GM21360 (cell line): ENCODE data around the gene MCEE.
"Not testable (repeated sequence)": the region's sequence is repeated elsewhere in the genome, so short reads cannot be mapped to it uniquely, and the experiment has no call there.

Source experiments
- ATAC-seq: cut with Tn5 transposase; IDR thresholded peaks from one replicate; pipeline ENCODE4 v1.9.1; 2021; ENCODE audit warnings: mild to moderate bottlenecking, moderate library complexity; ENCODE audit not compliant: unreplicated experiment

The MCEE gene

DNA sequence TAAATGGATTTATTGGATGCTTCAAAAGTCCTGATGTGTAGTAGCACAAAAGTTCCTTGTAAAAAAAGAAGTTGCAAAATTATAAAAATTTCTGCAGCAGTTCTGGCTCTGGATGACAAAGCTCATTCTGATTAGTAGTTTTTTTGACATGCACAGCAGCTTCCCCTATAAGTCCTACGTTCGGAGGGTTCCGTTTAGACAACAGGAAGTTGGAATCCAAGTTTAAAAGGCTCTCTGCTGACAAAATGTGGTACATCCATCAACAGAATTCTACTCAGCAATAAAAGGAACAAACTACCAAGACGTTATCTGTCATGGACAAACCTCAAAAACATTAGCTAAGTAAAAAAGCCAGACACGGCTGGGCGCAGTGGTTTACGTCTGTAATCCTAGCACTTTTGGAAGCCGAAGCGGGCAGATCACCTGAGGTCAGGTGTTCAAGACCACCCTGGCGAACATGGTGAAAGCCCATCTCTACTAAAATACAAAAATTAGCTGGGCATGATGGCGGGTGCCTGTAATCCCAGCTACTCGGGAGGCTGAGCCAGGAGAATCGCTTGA, 46.2 kb downstream of the MCEE start:
- ATAC-seq, result not testable (repeated sequence)

DNA sequence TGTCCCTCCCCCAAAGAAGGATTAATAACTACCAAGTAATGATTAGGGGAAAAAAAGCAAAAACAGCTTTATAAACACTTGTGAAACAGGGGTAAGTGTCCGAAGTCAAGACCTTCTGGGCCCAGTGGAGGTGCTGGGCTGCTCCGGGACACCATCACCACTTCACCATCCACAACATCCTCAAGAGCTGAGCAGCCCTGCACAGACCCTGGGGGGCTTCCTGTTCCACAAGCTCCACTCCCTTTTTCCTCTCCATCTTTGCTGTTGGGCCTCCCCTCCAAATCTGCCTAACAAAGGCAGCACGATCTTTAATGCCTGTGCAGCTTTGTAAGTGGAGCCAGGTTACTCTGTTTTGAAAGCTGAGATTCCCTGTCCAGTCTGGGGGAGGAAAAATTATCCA, 46.7 kb downstream of the MCEE start:
- ATAC-seq, result not testable (repeated sequence)

DNA sequence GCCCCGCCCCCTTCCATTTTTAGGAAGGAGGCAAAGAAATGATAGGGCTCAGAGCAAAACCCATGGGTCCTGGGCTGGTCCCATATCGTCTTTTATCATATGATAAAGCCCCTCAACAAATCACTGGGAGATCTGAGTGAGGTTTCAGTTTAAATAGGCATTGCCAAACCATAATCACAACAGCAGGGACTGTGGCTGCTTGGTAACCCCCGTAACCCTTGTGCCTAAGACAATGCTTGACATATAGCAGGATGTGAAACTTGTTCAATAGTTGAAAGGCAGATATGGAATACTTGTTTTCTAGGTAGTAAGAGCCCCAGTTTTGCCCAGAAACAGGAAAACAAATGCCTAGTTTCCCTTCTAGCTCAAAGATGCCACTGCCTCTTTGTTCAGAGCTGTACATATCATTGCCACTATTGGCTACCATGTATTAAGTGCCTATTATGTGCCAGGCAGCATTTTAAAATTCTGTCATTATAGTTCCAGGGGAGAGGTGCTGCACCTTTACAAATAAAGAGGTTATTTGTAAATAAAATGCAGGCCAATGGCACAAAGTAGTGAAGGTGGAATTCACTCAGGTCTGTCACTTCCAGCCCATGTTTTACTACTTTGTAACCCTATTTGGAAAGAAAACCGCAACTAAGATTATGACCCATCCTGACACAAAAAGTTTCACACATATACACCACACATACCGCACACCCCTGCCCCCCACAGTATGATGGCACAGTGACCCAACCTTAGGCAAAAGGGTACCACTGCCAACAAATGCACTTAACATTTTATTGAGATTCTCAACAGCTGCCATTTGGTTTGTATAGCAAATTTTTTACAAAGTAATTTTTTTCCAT, 47.4 kb downstream of the MCEE start:
- no peak for ATAC-seq

DNA sequence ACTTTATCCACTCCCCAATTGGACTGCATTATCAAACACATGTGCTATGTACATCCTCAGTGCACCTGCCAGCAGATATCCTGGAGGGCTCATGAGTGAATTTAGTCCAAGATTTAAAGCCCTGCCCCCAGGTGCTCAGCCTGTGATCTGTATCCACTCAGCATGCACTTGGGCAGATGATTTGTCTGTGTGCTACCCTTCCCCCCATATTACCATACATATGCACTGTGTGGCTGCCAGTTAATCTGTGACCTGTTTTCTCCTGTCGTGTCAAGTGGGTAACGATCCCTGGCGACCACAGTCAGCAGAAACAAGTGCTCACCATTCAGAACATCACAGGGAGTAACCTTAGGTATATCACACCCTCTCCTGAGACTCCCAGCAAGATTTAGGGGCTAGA, 51.4 kb downstream of the MCEE start:
- no peak for ATAC-seq

DNA sequence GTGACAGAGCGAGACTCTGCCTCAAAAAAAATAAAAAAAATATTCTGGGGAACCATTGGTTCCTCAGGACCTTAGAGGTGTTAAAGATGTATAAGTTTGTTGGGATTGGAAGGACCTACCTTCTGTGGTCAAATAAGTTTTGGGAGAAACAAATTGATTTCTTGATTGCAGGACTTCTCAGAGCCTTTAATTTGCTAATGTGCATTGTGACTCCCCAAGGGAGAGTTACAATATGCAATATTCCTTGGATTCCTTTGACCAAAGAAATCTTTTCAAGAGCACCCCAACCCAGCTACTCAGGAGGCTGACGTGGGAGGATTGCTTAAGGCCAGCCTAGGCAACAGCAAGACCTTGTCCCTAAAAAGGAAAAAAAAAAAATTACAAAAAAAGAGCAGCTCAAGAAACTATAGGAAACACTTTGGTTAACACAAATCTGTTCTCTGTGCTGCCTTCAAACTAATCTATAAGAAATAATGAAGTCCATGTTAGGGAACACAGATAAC, 55.1 kb downstream of the MCEE start:
- ATAC-seq, result no peak

DNA sequence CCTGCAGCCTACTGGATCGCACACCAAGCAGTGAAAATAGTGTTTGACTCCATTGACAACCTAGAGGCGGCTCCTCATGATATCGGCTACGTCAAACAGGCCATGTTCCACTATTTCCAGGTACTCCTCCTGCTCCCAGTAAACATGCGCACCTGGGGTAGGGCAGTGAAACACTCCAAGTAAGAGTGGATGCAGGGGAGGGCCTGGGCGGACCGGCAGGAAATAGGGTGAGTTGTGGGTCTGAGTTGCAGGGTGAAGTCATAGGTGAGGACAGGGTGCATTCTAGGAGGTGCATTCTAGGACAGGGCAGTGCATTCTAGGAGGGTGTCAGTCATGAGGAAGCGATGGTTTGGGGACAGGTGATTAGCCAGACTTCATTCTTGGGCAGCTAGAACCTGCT, 56.6 kb downstream of the MCEE start:
- no peak for ATAC-seq

DNA sequence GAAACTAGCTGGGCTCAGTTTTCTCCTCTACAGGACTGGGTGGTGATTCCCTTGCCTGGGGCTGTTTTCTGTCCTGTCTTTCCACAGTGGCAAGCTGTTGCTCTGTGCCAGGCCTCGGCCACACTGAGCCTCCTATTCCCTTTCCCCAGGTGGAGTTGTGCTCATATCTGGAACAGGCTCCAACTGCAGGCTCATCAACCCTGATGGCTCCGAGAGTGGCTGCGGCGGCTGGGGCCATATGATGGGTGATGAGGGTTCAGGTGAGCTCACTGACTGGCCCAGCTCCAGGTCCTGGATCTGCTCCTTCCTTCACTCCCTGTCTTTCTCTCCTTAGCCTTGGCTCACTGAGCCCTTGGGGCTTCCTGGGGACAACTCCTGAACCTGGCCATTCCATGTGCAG, 57.5 kb downstream of the MCEE start:
- no peak for ATAC-seq

DNA sequence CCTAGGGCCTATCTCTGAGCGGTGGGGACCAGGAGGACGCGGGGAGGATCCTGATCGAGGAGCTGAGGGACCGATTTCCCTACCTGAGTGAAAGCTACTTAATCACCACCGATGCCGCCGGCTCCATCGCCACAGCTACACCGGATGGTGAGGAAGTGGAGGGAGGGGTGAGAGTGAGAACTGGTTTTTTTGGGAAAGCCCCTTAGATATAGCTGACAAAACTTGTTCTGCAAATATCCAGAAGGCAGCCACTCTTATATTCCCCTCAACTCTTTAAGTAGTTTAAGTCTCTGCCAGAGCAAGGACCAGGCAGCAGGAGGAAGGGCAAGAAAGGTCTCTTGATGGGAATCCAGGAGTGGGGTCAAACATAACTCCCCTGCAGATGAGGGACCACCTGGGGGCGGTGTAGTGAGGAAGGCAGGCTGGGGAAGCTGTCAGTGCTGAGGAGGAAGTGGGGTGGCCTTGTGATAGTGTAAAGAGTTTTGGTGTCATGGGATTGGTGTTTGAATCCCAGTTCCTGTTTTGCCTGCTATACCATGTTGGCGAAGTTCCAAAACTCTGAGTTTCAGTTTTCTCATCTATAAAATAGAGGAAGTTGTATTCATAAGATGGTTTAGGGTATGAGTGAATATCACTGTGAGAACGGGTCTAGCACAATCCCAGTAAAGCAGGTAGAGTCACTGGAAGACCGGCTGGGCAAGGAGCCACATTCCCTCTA, 58.2 kb downstream of the MCEE start:
- ATAC-seq, result peak; percentile 29

DNA sequence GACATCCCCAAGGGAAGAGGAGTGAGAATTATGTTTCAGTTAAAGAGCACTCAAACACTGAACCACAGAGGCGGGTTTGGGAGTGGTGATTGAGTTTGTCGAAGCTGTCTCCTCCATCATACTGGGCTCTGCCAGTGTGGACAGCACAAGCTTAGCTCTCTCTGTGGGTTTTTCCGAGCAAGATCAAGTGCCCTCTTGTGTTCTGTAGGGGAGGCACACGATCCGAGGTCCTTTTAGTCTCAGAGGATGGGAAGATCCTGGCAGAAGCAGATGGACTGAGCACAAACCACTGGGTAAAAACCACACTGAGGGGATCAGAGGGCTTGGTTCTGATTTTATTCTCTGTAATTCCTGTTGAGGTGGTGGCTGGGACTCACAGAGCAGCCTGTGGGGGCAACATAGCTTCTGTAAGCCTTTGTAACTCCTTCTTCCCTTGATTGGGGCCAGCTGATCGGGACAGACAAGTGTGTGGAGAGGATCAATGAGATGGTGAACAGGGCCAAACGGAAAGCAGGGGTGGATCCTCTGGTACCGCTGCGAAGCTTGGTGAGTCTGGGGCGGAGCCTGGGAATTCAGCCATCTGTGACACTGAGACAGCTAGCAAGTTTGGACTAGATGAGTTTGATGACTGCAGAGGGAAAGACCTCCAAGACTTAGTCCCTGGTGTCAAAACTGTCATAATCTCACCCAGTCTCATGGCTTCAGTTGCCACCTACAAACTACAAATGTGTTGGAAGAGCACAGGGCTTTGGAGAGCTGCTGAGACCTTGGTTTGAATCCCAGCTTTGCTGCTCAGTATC, 59.5 kb downstream of the MCEE start:
- ATAC-seq, result no peak

DNA sequence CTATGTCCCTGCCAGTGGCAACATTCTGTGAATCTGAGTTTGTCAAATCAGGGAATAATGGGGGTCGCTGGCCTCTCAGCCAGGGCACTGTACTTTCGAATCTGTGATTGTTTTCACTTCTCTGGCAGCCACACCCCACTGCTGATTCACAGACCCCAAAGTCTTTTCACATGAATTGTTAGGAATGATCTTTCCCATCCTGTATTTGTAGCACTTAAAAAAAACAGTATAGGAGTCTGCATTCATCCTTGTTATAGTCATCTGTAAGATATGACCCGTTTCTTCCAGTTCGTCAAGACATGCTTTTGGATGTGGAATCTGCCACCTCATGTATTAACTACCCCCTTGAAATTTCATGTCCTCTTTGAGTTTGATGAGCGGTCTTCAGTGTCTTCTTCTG, 60.7 kb downstream of the MCEE start:
- ATAC-seq, result no peak

DNA sequence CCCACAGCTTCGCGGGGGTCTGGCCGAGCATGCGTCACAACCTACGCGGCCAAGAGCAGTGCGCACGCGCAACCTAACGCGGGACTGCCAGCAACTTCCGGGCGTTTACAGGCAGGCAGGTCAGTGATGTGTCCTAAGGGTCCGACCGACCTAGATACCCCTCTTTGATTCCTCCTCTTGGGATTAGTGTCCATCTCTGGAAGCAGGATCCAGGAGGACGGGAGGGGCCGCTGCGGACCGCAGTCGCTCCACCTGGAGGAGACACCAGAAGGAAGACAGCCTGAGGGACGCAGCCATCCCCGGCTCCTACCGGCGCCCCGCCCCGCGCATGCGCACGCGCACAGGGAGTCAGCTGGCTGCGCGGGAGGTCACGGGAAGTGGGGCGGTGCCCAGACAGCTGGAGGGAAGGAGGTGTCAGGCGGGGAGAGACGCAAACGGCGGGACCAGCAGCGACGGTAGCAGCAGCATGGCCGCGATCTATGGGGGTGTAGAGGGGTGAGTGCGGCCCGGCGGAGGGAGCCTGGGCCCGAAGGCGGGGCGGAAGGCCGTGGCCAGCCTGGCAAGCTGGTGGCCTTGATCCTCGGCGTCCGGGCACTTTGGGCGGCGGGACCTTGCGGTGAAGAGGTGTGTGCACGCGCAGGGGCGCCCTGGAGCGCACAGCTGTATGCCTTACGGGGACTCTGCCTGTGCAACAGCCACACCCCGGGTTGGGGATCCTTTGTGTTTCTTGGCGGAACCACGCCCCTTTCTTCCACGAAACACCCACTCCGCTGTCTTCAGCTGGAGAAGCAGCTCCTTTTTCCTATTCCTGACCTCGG, 61.6 kb downstream of the MCEE start, which contains the start of gene NAGK:
NAGK (plus strand) TSS at position 431 of the 818 bp plus-strand sequence; CDS start at position 467, 36 bp downstream.
- ATAC-seq, result peak; percentile 57

DNA sequence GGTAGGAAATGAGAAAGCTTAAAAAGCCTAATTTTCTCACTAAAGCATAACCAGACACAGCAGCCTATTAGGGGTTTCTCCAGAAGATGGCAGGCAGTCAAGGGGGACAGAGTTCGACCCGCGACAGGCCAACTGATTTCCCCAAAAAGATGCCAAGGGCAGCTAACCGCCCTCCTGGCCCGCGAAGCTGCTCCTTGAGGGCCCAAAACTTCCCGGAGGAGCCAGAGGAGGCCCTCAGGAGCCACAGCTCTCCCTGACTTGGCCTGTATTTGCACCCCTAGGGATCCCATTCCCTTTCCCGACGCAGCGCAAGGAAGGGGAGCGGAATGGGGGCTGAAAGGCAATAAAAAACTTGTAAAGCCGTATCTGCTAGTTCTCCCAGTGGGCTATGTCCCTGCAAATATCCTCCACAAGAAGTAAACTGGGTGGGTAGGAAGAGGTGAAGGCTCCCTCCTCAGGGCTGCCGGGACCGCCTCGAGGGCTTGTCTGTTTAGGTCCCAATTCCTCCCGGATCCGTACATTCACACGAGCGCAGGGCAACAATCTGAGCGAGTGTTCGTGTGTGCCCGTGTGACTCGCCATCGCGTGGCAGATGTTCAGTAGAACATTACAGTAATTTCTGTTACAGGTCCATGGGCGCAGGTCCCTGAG, 62.3 kb downstream of the MCEE start:
- ATAC-seq, result peak; percentile 0

DNA sequence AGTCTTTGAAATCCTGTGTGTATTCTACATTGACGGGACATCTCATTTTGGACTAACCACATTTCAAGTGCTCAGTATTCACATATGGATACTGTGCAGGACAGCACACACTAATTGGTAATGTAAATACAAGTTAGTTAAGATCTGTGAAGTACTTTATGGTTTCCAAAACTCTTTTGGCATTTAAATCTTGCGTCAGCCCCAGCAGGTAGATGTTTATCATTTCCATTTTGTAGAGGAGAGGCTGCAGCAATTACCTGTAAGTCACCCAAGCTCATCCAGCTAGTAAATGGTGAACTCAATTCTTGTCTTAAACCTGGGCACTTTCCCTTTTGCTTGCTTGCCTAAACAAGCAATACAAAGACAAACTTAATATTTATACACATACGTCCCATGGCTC, 63.2 kb downstream of the MCEE start:
- no peak for ATAC-seq

DNA sequence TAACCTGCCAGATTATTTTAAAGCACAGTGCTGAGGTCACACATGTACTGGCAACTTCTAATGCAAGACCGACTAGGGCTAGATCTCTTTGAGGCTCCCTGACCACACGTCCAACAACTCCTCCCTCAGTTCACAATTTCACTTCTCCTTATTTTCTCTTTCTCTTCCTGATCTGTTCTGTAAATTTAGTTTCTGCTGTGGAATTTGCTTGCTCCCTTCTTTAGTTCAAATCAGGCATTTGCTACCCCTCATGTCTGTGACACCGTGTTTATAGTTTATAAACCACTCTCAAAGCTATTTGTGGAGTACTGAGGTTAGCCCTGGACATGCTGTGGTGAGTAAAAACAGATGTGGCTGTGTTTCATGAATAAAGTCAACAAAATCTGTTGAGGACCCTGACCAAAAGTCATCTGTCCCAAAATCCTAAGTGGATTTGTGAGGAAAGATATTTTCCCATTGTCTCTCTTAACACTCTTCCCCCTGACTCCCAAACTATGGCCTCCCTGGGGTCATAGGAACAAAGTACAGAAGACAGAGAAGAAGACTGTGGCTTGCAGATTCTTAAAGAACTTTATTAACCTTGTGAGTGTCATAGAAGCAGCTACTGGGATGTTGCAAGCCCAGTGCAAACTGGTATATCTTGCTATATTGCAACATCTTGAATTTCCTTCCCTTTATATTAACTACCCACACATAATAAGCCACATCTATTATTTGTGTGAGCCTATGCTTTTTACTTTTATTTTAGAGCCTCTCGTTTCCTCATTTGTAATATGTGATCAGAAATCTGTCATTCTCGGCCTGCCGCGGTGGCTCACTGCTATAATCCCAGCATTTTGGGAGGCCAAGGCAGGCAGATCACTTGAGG, 65.0 kb downstream of the MCEE start:
- no peak for ATAC-seq

DNA sequence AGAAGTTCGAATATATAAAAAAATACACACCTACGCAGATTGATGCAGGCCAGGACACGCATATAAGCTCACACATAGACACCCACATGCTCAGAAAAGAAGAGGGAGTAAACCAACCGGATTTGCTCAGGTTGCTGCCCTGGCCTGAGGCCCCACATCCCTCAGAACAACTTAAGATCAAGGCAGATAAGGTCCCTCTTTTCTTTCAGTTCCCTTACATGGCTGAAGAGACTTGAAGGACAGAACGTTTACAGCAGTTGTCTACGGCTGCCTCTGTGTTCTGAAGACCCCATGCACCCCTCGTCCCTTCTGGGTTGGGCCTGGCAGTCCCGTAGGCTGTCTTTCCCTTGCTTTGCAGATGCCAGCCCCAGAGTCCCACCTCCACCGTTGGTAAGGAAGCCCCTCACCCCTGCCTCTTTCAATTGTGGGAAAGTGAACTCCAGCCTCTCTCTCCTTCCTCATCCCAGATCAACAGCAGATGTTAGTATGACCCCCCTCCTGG, 65.9 kb downstream of the MCEE start:
- no peak for ATAC-seq

DNA sequence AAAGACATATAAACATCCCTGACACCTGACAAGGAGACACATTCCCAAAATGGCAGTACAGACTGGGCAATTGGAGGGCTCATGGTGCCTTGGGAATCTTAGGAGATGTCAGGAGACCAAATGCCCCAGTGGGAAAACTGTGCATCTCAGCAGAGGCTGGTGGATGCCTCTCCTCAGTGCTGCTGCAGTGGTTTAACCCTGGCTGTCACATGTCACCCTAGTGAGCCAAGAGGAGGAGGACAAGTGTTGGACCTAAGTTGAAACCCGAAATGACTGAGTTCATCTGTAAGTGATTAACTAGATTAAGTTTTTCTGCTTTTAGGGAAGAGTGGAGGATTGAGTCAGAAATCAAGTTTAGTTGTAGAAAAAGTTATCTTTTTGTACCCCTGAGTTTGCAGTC, 66.8 kb downstream of the MCEE start:
- no peak for ATAC-seq

DNA sequence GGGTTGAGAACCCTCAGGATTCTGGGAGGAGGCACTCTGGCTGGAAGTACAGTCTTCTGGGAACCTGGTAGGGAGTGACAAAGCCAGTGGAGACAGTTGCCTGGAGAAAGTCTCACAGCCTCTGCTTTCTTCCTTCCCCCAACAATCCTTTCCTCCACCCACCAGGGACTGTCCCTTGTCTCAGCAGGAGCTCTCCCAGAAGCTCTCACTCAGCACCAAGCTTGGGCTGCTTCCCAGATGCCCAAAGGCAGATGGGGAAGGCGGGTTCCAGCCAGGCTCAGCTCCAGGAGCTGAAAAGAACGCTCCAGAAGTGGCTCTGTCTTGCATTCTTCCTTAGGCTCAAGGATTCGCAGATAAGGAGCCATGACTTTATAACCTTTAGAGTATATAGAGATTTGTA, 69.2 kb downstream of the MCEE start:
- no peak for ATAC-seq

DNA sequence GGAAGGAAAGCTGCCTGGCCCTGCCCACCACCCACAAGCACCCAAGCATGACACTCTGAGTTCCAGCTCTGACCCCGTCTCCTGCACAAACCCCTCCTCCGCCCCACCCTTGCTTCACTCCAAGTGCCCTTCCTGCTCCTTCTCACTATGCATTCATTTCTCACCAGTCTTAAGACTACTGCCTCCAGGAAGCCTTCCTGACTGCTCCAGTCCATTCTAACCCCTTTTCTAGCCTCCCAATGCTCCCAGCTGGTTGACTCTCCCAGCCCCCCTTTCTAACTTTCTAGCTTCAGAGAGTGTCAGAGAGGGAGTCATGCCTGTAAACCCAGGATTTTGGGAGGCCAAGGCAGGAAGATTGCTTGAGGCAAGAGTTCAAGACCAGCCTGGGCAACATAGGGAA, 69.8 kb downstream of the MCEE start:
- no peak for ATAC-seq
